ENCODE measurements around the gene DAPK1.

DNA sequence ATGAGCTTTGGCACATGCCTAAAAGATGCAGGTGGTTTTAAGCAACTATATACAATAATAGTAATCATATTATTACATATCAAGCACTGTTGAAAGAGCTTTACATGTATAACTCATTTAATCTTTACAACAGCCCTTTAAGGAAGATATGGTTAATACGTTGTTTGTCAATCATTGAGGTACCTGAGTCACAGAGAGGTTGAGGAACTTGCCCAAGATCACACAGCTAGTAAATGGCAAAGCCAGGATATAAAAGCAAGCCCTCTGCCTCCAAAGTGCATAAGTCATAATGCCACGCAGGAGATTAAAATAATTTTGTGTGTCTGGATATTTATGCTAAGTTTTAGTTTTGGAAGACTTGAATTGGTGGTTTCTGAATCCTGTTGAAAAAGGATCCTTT, 90.2 kb downstream of the DAPK1 start:
- TF ChIP-seq CTCF (IDR thresholded peaks at IDR 0.05; ENCODE audit: borderline replicate concordance, extremely low read depth, low read length, poor library complexity, severe bottlenecking) (no peak), EZH2 (IDR thresholded peaks at IDR 0.05; ENCODE audit: borderline replicate concordance, low read depth, low read length, severe bottlenecking) (no peak)

Measured in DND-41 (cell line).